Measurements from ENCODE around the gene CXCR6.

The CXCR6 gene

GRCh38 chr3:45943207-45943846 lies at the start of gene CXCR6:
TSS of gene CXCR6 (plus strand) at chr3:45943464. CDS start at chr3:45946482, 3,018 bp downstream.
- Histone ChIP-seq H2AFZ (ENCODE audit: low read length, unreplicated experiment) (no peak within 1 kb of the TSS), H3K79me2 (ENCODE audit: control insufficient read depth, insufficient read depth, low read length, unreplicated experiment) (no peaks in the 10 kb centered on the region), H3K36me3 (ENCODE audit: insufficient read depth, low read length) (peaks cover 19% of the 10 kb centered on the region; the same call in 1 of the 2 replicates), H3K27ac (ENCODE audit: low read depth, low read length) (no peak within 1 kb of the TSS), H3K4me1 (ENCODE audit: control insufficient read depth, insufficient read depth, low read length, unreplicated experiment) (peaks cover 7% of the 10 kb centered on the region), H3K27me3 (ENCODE audit: insufficient read depth, low read length) (no peaks in the 10 kb centered on the region), H3K4me3 (ENCODE audit: low read depth, low read length) (no peak within 1 kb of the TSS)

- Histone ChIP-seq H3K4me3 (ENCODE audit: low read depth, low read length) (no peak overlapping the region), H3K79me2 (ENCODE audit: control insufficient read depth, insufficient read depth, low read length, unreplicated experiment) (no peaks in the 10 kb centered on the region), H3K27ac (ENCODE audit: low read depth, low read length) (no peak overlapping the region), H2AFZ (ENCODE audit: low read length, unreplicated experiment) (no peak overlapping the region), H3K36me3 (ENCODE audit: insufficient read depth, low read length) (no peaks in the 10 kb centered on the region), H3K4me1 (ENCODE audit: control insufficient read depth, insufficient read depth, low read length, unreplicated experiment) (peaks cover 4% of the 10 kb centered on the region), H3K27me3 (ENCODE audit: insufficient read depth, low read length) (peaks cover 45% of the 10 kb centered on the region)
These were observed 49.2 kb upstream of the CXCR6 start for GRCh38 chr3:45894015-45894414.

- H3K36me3 ChIP-seq (ENCODE audit: insufficient read depth, low read length): no peaks in the 10 kb centered on the region
- no peak overlapping the region for H2AFZ ChIP-seq (ENCODE audit: low read length, unreplicated experiment)
- no peaks in the 10 kb centered on the region for H3K79me2 ChIP-seq (ENCODE audit: control insufficient read depth, insufficient read depth, low read length, unreplicated experiment)
- no peak overlapping the region for H3K27ac ChIP-seq (ENCODE audit: low read depth, low read length)
- H3K27me3 ChIP-seq (ENCODE audit: insufficient read depth, low read length): peaks cover 42% of the 10 kb centered on the region
- no peak overlapping the region for H3K4me3 ChIP-seq (ENCODE audit: low read depth, low read length)
- H3K4me1 ChIP-seq (ENCODE audit: control insufficient read depth, insufficient read depth, low read length, unreplicated experiment): no peaks in the 10 kb centered on the region
These were observed 47.4 kb upstream of the CXCR6 start for GRCh38 chr3:45895686-45896468.

GRCh38 chr3:45896956-45897355 lies 46.3 kb upstream of the CXCR6 start:
- Histone ChIP-seq H3K4me3 (ENCODE audit: low read depth, low read length) (no peak overlapping the region), H3K79me2 (ENCODE audit: control insufficient read depth, insufficient read depth, low read length, unreplicated experiment) (no peaks in the 10 kb centered on the region), H3K36me3 (ENCODE audit: insufficient read depth, low read length) (no peaks in the 10 kb centered on the region), H3K27ac (ENCODE audit: low read depth, low read length) (no peak overlapping the region), H3K4me1 (ENCODE audit: control insufficient read depth, insufficient read depth, low read length, unreplicated experiment) (no peaks in the 10 kb centered on the region), H2AFZ (ENCODE audit: low read length, unreplicated experiment) (no peak overlapping the region), H3K27me3 (ENCODE audit: insufficient read depth, low read length) (peaks cover 40% of the 10 kb centered on the region)

GRCh38 chr3:45904931-45905330 lies 38.3 kb upstream of the CXCR6 start:
- Histone ChIP-seq H3K27me3 (ENCODE audit: insufficient read depth, low read length) (peaks cover 16% of the 10 kb centered on the region), H3K4me1 (ENCODE audit: control insufficient read depth, insufficient read depth, low read length, unreplicated experiment) (peaks cover 4% of the 10 kb centered on the region), H3K4me3 (ENCODE audit: low read depth, low read length) (no peak overlapping the region), H3K79me2 (ENCODE audit: control insufficient read depth, insufficient read depth, low read length, unreplicated experiment) (no peaks in the 10 kb centered on the region), H3K27ac (ENCODE audit: low read depth, low read length) (no peak overlapping the region), H3K36me3 (ENCODE audit: insufficient read depth, low read length) (no peaks in the 10 kb centered on the region), H2AFZ (ENCODE audit: low read length, unreplicated experiment) (no peak overlapping the region)

GRCh38 chr3:45905755-45906154 lies 37.5 kb upstream of the CXCR6 start:
- peaks cover 14% of the 10 kb centered on the region for H3K27me3 ChIP-seq (ENCODE audit: insufficient read depth, low read length)
- no peaks in the 10 kb centered on the region for H3K36me3 ChIP-seq (ENCODE audit: insufficient read depth, low read length)
- no peak overlapping the region for H3K27ac ChIP-seq (ENCODE audit: low read depth, low read length)
- H3K4me1 ChIP-seq (ENCODE audit: control insufficient read depth, insufficient read depth, low read length, unreplicated experiment): peaks cover 4% of the 10 kb centered on the region
- no peaks in the 10 kb centered on the region for H3K79me2 ChIP-seq (ENCODE audit: control insufficient read depth, insufficient read depth, low read length, unreplicated experiment)
- no peak overlapping the region for H2AFZ ChIP-seq (ENCODE audit: low read length, unreplicated experiment)
- no peak overlapping the region for H3K4me3 ChIP-seq (ENCODE audit: low read depth, low read length)

- no peaks in the 10 kb centered on the region for H3K79me2 ChIP-seq (ENCODE audit: control insufficient read depth, insufficient read depth, low read length, unreplicated experiment)
- peaks cover 4% of the 10 kb centered on the region for H3K4me1 ChIP-seq (ENCODE audit: control insufficient read depth, insufficient read depth, low read length, unreplicated experiment)
- peaks cover 7% of the 10 kb centered on the region; the same call in 1 of the 2 replicates for H3K27me3 ChIP-seq (ENCODE audit: insufficient read depth, low read length)
- no peaks in the 10 kb centered on the region for H3K36me3 ChIP-seq (ENCODE audit: insufficient read depth, low read length)
- H3K27ac ChIP-seq (ENCODE audit: low read depth, low read length): no peak overlapping the region
- no peak overlapping the region for H3K4me3 ChIP-seq (ENCODE audit: low read depth, low read length)
- no peak overlapping the region for H2AFZ ChIP-seq (ENCODE audit: low read length, unreplicated experiment)
These were observed 36.4 kb upstream of the CXCR6 start for GRCh38 chr3:45906681-45907407.

- H3K27me3 ChIP-seq (ENCODE audit: insufficient read depth, low read length): no peaks in the 10 kb centered on the region
- H3K36me3 ChIP-seq (ENCODE audit: insufficient read depth, low read length): no peaks in the 10 kb centered on the region
- H3K79me2 ChIP-seq (ENCODE audit: control insufficient read depth, insufficient read depth, low read length, unreplicated experiment): no peaks in the 10 kb centered on the region
- peaks cover 4% of the 10 kb centered on the region for H3K4me1 ChIP-seq (ENCODE audit: control insufficient read depth, insufficient read depth, low read length, unreplicated experiment)
- no peak overlapping the region for H3K4me3 ChIP-seq (ENCODE audit: low read depth, low read length)
- no peak overlapping the region for H3K27ac ChIP-seq (ENCODE audit: low read depth, low read length)
- no peak overlapping the region for H2AFZ ChIP-seq (ENCODE audit: low read length, unreplicated experiment)
These were observed 35.2 kb upstream of the CXCR6 start for GRCh38 chr3:45907769-45908705.

- Histone ChIP-seq H2AFZ (ENCODE audit: low read length, unreplicated experiment) (no peak overlapping the region), H3K27ac (ENCODE audit: low read depth, low read length) (no peak overlapping the region), H3K36me3 (ENCODE audit: insufficient read depth, low read length) (no peaks in the 10 kb centered on the region), H3K27me3 (ENCODE audit: insufficient read depth, low read length) (no peaks in the 10 kb centered on the region), H3K79me2 (ENCODE audit: control insufficient read depth, insufficient read depth, low read length, unreplicated experiment) (no peaks in the 10 kb centered on the region), H3K4me3 (ENCODE audit: low read depth, low read length) (no peak overlapping the region), H3K4me1 (ENCODE audit: control insufficient read depth, insufficient read depth, low read length, unreplicated experiment) (peaks cover 4% of the 10 kb centered on the region)
These were observed 34.5 kb upstream of the CXCR6 start for GRCh38 chr3:45908761-45909160.

- Histone ChIP-seq H3K4me3 (ENCODE audit: low read depth, low read length) (no peak overlapping the region), H3K27ac (ENCODE audit: low read depth, low read length) (no peak overlapping the region), H3K4me1 (ENCODE audit: control insufficient read depth, insufficient read depth, low read length, unreplicated experiment) (peaks cover 4% of the 10 kb centered on the region), H3K79me2 (ENCODE audit: control insufficient read depth, insufficient read depth, low read length, unreplicated experiment) (no peaks in the 10 kb centered on the region), H2AFZ (ENCODE audit: low read length, unreplicated experiment) (no peak overlapping the region), H3K36me3 (ENCODE audit: insufficient read depth, low read length) (no peaks in the 10 kb centered on the region), H3K27me3 (ENCODE audit: insufficient read depth, low read length) (no peaks in the 10 kb centered on the region)
These were observed 33.7 kb upstream of the CXCR6 start for GRCh38 chr3:45909542-45909941.
